C4-2B (cell line): ENCODE measurements around the gene RAPGEF3.

Experiments used
- ZFX ChIP-seq: fragments of 450-650 bp; IDR thresholded peaks from 2 replicates; pipeline ENCODE4 v1.6.1; 2017
- TF ChIP-seq, protein P1 (sequence below): fragments of 450-650 bp; conservative IDR thresholded peaks from 2 replicates; pipeline ENCODE4 v1.5.1; 2017; ENCODE audit warnings: mild to moderate bottlenecking

DNA sequence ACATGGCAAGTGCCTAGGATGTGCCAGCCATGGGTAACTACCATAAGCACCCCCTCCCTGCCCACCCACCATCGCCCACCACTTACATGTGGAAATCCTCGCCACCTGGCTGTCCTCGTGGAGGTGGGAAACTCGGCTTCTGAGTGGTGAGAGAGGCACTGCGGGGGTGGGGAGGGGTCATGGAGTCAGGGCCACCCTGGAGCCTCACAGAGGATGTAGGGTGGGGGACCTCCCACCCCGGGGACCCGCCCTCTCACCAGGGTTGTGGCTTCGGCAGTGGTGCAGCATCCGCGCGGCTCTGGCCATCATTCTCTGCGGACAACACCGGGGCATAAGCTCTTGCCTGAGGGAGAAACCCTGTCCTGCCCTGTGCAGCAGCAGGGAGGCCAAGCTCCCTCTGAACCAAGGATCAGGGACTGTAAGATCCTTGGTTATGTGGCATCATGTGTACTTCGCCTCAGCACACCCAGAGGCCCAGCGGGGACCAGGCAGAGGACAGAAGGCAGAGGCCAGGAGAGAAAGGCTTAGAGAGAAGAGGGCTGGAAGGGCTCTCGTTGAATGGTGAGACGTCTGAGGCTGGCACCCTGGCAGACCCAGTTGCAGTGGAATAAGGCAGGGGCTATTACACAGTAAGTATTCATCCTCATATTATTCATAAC is 20.6 kb downstream of the RAPGEF3 start:
- TF ChIP-seq, protein P1, sequence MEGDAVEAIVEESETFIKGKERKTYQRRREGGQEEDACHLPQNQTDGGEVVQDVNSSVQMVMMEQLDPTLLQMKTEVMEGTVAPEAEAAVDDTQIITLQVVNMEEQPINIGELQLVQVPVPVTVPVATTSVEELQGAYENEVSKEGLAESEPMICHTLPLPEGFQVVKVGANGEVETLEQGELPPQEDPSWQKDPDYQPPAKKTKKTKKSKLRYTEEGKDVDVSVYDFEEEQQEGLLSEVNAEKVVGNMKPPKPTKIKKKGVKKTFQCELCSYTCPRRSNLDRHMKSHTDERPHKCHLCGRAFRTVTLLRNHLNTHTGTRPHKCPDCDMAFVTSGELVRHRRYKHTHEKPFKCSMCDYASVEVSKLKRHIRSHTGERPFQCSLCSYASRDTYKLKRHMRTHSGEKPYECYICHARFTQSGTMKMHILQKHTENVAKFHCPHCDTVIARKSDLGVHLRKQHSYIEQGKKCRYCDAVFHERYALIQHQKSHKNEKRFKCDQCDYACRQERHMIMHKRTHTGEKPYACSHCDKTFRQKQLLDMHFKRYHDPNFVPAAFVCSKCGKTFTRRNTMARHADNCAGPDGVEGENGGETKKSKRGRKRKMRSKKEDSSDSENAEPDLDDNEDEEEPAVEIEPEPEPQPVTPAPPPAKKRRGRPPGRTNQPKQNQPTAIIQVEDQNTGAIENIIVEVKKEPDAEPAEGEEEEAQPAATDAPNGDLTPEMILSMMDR: no peak
- no peak for TF ChIP-seq ZFX
